HG03066 (cell line): ENCODE results near the gene RMC1.
"Not testable (repeated sequence)": the region's sequence is repeated elsewhere in the genome, so short reads cannot be mapped to it uniquely, and the experiment has no call there.

Experiments
- ATAC-seq: cut with Tn5 transposase; IDR thresholded peaks from one replicate; pipeline ENCODE4 v1.9.1; 2021; ENCODE audit warnings: low read depth; ENCODE audit not compliant: unreplicated experiment

RMC1 gene

GRCh38 chr18:23553887-23554286 lies 50.6 kb downstream of the RMC1 start:
- ATAC-seq, result no peak

DNA sequence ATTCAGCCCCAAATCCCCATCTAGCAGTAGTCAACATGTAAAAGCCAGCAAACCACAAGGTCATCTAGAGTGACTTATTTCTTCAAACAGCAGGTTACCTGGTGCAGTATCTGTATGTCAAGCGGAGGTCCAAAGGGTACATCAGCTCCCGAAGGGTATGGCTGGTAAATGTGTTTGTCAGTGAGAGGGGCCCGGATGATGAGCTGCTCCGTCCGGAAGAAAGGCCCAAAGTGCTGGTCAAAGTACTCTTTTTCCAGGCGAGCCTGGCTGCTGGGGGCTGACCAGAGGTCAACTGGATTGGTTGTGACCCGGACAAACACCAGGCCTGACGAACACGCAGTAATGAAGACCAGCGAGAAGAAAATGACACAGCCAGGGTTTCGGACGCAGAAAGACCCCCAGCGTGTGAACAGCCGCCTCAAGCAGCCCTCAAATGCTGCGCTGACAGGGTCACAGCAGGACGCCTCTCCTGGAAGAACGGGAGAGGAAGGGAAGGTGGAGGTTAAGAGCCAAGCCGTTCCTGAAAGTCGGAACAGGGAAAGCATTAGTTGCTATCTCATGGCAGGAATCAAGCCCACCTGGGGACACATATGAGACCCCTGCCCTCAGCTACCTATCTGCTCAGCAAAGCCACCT lies 53.0 kb downstream of the RMC1 start:
- no peak for ATAC-seq

- ATAC-seq, result not testable (repeated sequence)
Measured at GRCh38 chr18:23557511-23557910, 54.2 kb downstream of the RMC1 start.

GRCh38 chr18:23560186-23560585 lies 56.9 kb downstream of the RMC1 start:
- no peak for ATAC-seq

DNA sequence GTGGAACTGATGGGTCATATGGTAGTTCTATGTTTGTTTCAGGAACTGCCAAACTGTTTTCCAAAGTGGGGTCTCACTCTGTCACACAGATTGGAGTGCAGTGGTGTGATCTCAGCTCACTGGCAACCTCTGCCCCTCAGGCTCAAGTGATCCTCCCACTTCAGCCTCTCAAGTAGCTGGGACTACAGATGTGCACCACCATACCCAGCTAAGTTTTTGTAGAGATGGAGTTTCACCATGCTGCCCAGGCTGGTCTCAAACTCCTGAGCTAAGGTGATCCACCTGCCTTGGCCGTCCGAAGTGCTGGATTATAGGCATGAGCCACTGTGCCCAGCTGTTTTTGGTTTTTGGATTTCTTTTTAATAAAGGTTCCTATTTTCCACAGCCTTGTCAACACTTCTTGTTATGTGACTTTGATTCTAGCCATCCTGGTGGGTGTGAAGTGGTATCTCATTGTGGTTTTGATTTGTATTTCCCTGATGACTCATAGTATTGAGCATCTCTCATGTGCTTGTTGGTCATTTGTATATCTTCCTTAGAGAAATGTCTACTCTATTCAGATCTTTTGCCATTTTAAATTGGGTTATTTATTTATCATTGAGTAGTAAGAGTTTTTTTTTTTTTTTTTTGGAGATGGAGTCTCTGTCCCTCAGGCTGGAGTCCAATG lies 60.2 kb downstream of the RMC1 start:
- no peak for ATAC-seq

DNA sequence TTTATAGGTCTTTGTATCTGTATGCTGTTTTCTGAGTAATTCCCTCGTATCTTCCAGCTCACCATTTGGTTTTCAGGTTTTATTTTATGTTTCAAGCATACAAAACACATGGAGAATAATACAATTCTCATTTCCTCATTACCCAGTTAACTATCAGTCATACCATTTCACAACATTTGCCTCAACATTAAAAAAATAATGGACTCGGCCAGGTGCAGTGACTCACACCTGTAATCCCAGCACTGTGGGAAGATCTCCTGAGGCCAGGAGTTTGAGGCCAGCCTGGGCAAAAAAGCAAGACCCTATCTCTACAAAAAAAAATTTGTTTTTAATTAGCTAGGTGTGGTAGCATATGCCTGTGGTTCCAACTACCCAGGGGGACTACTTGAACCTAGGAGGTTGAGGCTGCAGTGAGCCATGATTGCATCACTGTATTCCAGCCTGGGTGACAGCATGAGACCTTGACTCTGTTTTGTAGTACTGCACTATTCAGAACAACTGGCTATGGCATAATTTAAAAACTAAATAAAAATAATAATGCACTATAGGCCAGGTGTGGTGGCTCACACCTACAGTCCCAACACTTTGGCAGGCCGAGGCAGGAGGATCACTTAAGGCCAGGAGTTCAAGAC lies 62.7 kb downstream of the RMC1 start:
- ATAC-seq, result no peak

DNA sequence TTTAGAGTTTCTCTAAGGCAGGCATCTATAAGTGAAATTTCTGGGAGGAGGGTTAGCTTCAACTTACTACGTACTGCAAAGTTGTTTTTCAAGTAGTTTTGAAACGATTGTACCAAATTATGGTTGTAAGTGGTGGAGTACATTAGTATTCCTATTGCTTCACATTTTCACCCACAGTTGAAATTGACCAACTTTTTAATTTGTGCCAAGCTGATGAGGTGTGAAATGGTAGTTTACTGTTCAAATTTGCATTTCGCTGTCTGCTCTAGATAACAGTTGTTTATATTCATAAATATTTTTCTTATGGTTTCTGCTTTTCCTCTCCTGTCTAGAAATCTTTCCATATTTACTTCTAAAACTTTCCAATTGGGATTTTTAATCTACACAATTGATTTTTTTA lies 64.4 kb downstream of the RMC1 start:
- no peak for ATAC-seq

DNA sequence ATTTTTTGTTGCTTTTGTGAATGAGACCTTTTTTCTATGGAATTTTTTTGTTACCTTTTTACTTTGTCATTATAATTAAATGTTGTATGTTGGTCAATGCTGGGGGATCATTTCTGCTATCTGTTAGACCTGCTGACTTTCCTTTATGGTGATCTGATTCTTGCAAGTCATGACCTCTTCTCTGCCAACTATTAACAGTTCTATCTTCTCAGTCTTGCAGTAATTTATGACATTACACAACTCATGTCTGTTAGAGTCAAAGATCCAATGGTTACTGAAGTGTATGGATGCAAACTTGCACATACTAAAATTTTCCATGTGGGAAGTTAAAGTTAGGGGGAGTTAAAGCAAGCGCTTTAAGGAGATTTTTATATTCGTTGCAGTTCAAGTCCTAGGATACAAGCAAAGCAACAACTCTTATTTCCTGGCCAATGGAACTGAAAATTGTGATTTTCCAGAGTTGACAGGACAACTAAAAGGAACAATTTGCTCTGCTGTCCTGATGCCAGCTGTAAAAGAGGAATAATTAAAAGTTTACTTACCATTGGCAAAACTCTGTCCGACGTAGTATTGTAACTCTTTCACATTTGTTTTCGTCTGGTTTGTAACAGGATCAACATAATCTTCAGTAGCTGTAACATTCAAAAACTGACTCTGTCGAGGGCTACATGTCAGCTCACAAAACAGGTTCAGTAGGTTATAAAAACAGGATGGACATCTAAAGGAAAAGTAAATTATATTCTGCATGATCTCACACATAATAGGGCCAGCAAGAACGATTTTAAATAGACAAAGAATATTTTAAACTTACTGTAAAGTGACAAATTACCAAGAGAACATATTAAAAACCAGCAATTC lies 65.2 kb downstream of the RMC1 start:
- ATAC-seq, result no peak

DNA sequence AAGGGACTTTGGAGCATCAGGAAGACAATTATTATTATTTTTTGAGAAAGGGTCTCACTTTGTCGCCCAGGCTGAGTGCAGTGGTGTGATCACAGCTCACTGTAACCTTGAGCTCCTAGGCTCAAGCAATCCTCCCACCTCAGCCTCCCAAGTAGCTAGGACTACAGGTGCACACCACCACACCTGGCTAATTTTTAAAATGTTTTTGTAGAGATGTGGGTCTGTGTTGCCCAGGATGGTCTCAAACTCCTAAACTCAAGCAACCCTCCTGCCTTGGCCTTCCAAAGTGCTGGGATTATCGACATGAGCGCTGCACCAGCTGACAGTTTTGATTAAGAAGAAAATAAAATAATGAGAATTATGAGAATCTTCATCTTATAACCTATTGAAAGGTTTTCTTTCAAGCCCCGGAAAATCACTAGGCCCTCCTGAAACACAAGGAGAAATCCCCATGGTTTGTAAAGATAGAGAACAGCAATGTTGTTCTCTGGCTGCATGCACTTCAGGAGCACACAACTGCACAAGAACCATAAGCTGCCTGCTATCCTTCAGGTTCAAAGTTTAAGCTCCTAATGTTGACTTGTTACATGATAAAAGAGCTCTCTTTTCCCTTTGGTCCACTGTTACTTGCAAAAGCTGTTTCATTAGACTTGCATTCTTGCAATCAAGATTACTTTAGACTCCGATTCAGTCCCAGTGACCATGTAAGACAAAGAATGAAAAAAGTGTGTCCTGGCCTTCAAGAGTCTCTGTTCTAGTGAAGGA lies 66.2 kb downstream of the RMC1 start:
- no peak for ATAC-seq

GRCh38 chr18:23570912-23571504 lies 67.7 kb downstream of the RMC1 start:
- no peak for ATAC-seq

DNA sequence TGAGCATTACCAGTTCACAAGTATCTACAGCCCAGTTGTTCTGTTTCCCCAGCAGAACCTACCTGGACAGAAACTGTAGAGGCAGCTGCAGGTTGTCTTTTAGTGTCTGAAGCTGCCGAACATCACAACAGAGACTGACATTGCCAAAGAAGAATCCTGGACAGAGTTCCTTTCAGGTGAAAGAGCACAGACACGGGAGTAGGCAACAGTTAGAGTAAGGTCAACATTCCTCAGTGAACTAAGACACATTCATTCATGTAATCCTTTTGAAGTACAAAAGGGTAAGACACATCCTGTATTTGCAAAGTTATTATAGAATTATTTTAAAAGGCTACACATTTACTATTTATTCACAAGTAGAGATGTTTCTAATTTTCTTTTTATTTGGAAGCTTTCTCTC lies 68.7 kb downstream of the RMC1 start:
- no peak for ATAC-seq

DNA sequence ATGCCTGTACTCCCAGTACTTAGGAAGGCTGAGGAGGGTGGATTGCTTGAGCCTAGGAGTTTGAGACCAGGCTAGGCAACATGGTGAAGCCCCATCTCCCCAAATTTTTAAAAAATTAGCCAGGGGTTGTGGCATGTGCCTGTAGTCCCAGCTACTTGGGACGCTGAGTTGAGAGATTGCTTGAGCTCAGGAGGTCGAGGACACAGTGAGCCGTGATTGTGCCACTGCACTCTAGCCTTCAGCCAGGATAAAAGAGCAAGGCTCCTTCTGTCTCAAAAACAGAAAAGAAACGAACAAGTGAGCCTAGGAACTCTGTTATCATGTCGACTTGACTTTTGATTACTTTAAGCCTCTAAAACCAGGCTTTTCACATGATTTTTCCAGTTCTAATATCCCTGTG lies 69.3 kb downstream of the RMC1 start:
- ATAC-seq, result no peak

DNA sequence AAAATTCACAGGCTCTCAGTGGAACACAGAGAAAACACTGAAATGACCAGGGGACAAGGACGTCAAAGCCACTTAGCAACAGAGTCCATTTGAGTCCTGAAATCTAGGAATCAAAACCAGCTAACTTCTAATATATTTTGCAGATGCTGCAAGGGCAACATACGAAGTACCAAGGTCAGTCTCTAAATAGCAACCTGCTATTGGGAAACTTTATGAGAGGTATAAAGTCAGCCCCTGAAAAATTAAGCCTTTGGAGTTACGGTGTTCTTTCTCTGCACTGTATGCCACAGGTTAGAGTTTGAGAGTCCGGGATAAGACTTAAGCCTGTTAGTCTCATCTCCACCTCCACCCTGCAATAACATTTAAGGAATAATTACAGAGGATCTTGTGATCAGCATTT lies 69.7 kb downstream of the RMC1 start:
- no peak for ATAC-seq

DNA sequence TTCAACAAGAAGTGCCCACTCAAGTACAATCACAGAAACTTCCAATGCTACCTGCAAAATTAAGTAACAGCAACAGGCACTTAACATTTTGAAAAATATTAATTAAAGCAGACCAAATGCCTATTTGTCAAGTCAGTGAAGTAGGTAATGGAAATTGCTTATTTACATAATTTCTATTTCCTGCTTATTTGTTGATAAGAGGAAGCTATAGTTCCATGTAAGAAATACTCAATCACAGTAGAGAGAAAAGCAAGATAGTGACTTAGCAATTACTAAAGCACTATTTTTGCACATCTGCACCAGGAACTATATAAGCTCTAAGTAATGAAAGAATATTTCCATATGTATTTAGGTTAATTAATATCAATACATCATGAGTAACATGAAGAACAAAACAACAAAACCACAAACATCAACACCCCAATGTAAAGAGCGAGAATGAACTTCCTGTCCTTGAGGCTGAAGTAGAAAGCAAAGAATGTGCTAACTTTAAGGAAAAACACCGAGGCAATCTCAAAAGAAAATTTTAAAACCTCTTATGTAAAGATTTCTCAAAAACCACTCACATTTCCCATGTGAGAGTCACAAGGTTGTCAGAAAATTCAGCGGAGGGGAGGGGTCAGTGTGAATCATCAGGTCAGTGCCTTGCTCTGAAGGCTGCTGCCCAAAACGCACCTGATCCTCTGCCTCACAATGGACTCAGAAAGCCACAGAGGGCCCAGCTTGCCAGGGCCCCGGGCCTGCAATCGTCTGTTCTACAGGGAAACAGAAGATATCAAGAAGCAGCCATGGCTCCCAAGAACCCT lies 70.5 kb downstream of the RMC1 start:
- ATAC-seq, result no peak

DNA sequence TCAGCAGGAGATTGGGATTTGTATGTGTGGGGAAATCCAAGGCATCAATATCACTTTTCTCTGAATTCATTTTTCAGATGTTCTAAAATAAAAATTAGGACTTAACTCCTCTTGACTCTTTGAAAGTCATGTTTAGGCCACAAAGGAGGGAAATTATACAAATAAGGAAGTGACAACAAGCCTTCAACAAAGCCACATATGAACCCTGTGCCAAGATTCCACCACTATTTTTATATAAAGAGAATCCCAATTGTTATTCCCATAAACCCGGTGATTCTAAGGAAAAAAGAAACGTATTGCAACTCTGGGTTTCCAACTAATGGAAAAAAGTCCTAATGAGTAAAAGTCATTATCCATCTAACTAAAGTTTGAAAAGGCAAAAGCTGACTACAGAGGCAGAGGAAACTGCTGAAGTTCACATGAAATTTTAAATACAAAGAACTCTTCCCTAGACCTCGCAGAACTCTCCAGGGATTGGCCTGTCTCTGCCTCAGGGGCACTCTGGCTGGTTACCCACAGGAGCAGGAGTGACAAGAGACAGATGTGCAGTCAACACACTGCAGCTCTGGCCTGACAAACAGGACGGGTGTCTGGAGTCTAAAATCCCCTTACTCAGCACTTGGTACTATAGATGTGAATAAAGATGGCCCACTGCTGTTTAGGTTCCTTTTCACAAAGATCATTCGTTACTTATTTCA lies 71.4 kb downstream of the RMC1 start:
- ATAC-seq, result no peak

GRCh38 chr18:23575309-23575651 lies 72.0 kb downstream of the RMC1 start:
- no peak for ATAC-seq

GRCh38 chr18:23577521-23577920 lies 74.2 kb downstream of the RMC1 start:
- not testable (repeated sequence) for ATAC-seq

DNA sequence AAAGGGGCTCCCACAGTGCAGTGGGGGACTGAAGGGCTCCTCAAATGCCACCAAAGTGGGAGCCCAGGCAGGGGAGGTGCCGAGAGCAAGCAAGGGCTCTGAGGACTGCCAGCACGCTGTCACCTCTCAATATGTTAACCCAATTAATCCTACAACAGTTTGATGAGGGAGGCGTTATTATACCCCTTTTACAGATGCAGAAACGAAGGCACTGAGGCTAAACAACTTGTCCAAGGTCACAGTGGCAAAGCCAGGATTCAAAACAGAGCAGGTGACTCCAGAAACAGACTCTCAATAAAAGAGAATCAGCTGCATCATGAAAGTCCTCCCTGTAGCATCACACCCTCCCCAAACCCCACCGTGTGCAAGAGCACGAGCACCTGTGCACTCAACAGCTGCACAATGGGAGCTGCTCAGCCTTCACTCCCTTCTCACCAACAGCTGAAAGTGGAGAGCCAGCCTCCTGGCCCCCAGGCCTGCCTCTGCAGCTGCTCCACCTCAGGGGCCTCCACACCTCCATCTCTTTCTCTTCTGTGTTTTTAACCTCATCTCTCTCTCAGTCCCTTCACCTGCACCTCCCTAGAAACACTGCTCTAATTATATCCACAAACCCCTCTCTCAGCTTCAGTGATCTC lies 74.9 kb downstream of the RMC1 start:
- ATAC-seq, result no peak
